Keratinocyte (primary cell): ENCODE data around the gene HESX1. TPM values are rescaled to one million over a fixed set of nuclear protein-coding genes. Genes with fewer than 3 reads are reported as not detected.

Source experiments
- DNase-seq: peaks from one replicate; pipeline ENCODE4 v3.0.0-alpha.2; 2011; ENCODE audit warnings: low read depth, missing footprints, low spot score
- FAIRE-seq: peaks from 2 replicates; lab custom pipeline; 2011; peaks lifted over from hg19 to GRCh38; lab: Jason Lieb, UNC
- H2AFZ ChIP-seq: 2 replicates; pipeline ENCODE4 v1.6.0; 2012; ENCODE audit warnings: low read length, control low read depth, inconsistent platforms; ENCODE audit not compliant: control insufficient read depth
- H3K27ac ChIP-seq: 2 replicates; pipeline ENCODE4 v1.5.1; 2011; ENCODE audit warnings: low read length; ENCODE audit not compliant: control insufficient read depth, insufficient read depth
- H3K27me3 ChIP-seq: 3 replicates; pipeline ENCODE4 v1.6.0; 2011; ENCODE audit warnings: low read length; ENCODE audit not compliant: control insufficient read depth, insufficient read depth; ENCODE audit errors: extremely low read depth
- H3K36me3 ChIP-seq, 2 experiments: 2 replicates in 1 of 2; 3 replicates in 1 of 2; pipeline ENCODE4 v1.5.1; 2011; ENCODE audit warnings: low read length in 2 of 2, mild to moderate bottlenecking in 1 of 2; ENCODE audit not compliant: control insufficient read depth in 2 of 2, insufficient read depth in 2 of 2; ENCODE audit errors: extremely low read depth in 1 of 2
- H3K4me1 ChIP-seq: 3 replicates; pipeline ENCODE4 v1.5.1; 2011; ENCODE audit warnings: low read length; ENCODE audit not compliant: control insufficient read depth, insufficient read depth; ENCODE audit errors: extremely low read depth
- H3K4me2 ChIP-seq: 3 replicates; pipeline ENCODE4 v1.6.0; 2011; ENCODE audit warnings: low read depth, low read length; ENCODE audit not compliant: control insufficient read depth, insufficient read depth; ENCODE audit errors: extremely low read depth
- H3K4me3 ChIP-seq, 3 experiments: fragments of 200-600 bp in 1 of 3; sonication (generic) in 1 of 3; 2 replicates in 2 of 3; 3 replicates in 1 of 3; pipeline ENCODE4 v1.5.1; 2011 to 2016; ENCODE audit warnings: low read length in 3 of 3, mild to moderate bottlenecking in 3 of 3, control low read depth in 2 of 3, inconsistent platforms in 1 of 3, low read depth in 1 of 3, mixed read lengths in 1 of 3, mixed run types in 1 of 3, moderate library complexity in 1 of 3; ENCODE audit not compliant: control insufficient read depth in 2 of 3, insufficient read depth in 2 of 3; ENCODE audit errors: extremely low read depth in 1 of 3
- H3K79me2 ChIP-seq: 2 replicates; pipeline ENCODE4 v1.6.0; 2012; ENCODE audit warnings: low read length; ENCODE audit not compliant: control insufficient read depth, insufficient read depth
- H3K9ac ChIP-seq: 3 replicates; pipeline ENCODE4 v1.6.0; 2011; ENCODE audit warnings: low read length; ENCODE audit not compliant: control insufficient read depth, insufficient read depth; ENCODE audit errors: extremely low read depth
- H3K9me1 ChIP-seq: 3 replicates; pipeline ENCODE4 v1.6.0; 2011; ENCODE audit warnings: low read length; ENCODE audit not compliant: control insufficient read depth, insufficient read depth; ENCODE audit errors: extremely low read depth
- H3K9me3 ChIP-seq: 2 replicates; pipeline ENCODE4 v1.5.1; 2012; ENCODE audit warnings: low read depth, low read length; ENCODE audit not compliant: control insufficient read depth
- H4K20me1 ChIP-seq: 3 replicates; pipeline ENCODE4 v1.6.0; 2011; ENCODE audit warnings: low read length; ENCODE audit not compliant: control insufficient read depth, insufficient read depth; ENCODE audit errors: extremely low read depth
- CTCF ChIP-seq, 3 experiments: IDR thresholded peaks in 1 of 3; conservative IDR thresholded peaks in 1 of 3; optimal IDR thresholded peaks in 1 of 3; 2 replicates in 2 of 3; 3 replicates in 1 of 3; pipeline versions ENCODE3 to v1.5.1; 2011; ENCODE audit warnings: low read length in 3 of 3, mild to moderate bottlenecking in 3 of 3, moderate library complexity in 2 of 3, control low read depth in 1 of 3, inconsistent platforms in 1 of 3; ENCODE audit not compliant: insufficient read depth in 2 of 3; ENCODE audit errors: extremely low read depth in 1 of 3
- dilution Hi-C: fragments of 300-500 bp; cut with MboI; formaldehyde crosslinking; loops from one replicate; pipeline ENCODE4 v1.7.0; 2020; ENCODE audit warnings: low sequenced_read_pairs; ENCODE audit not compliant: extremely low pct_ligation_motif_present
- polyA plus RNA-seq, 5 experiments: library from polyadenylated mRNA; depleted of rRNA in 3 of 5; stranded (reverse) in 3 of 5; stranded (forward) in 1 of 5; unstranded in 1 of 5; fragments of >200 nt; gene quantifications; 1 replicate in 1 of 5; 2 replicates in 3 of 5; 3 replicates in 1 of 5; pipeline versions ENCODE4 v1.2.1 to v1.2.3, GENCODE V29; 2011 to 2012; ENCODE audit warnings: missing spikeins in 2 of 5, low read depth in 1 of 5, low replicate concordance in 1 of 5

The HESX1 gene
- polyA plus RNA-seq, 1 donor (not counting 4 experiments of a cell fraction or from before 2014, with no cell fraction given): 0.29 TPM

- Histone ChIP-seq H3K27me3 (no peaks in the 10 kb centered on the region), H3K79me2 (peaks cover 7% of the 10 kb centered on the region), H3K9ac (no peak overlapping the region), H3K9me3 (no peaks in the 10 kb centered on the region), H3K27ac (no peak overlapping the region), H3K4me3 (no peak overlapping the region), H3K4me2 (peak overlapping the region; percentile 16), H3K36me3 (no peaks in the 10 kb centered on the region), H3K4me1 (peaks cover 25% of the 10 kb centered on the region), H3K9me1 (no peaks in the 10 kb centered on the region), H4K20me1 (no peaks in the 10 kb centered on the region), H2AFZ (no peak overlapping the region)
- FAIRE-seq (no peak), DNase-seq (no peak)
- TF ChIP-seq CTCF (optimal IDR thresholded peaks at IDR 0.05 in 1 of 3, IDR thresholded peaks at IDR 0.05 in 1 of 3, conservative IDR thresholded peaks at IDR 0.05 in 1 of 3; ENCODE audit: extremely low read depth in 1 of 3, insufficient read depth in 2 of 3, low read length in 3 of 3): no peak
- dilution Hi-C loops: no loop called here
Observed at GRCh38 chr3:57224856-57225255, 25.1 kb upstream of the HESX1 start.

GRCh38 chr3:57221883-57222282, 22.1 kb upstream of the HESX1 start:
- Histone ChIP-seq H3K36me3 (no peaks in the 10 kb centered on the region), H3K9me3 (no peaks in the 10 kb centered on the region), H2AFZ (no peak overlapping the region), H3K9ac (no peak overlapping the region), H3K4me1 (peaks cover 8% of the 10 kb centered on the region), H3K4me2 (no peak overlapping the region), H4K20me1 (no peaks in the 10 kb centered on the region), H3K27ac (no peak overlapping the region), H3K9me1 (no peaks in the 10 kb centered on the region), H3K4me3 (no peak overlapping the region), H3K79me2 (no peaks in the 10 kb centered on the region), H3K27me3 (no peaks in the 10 kb centered on the region)
- DNase-seq (no peak), FAIRE-seq (no peak)
- no peak for TF ChIP-seq CTCF (optimal IDR thresholded peaks at IDR 0.05 in 1 of 3, IDR thresholded peaks at IDR 0.05 in 1 of 3, conservative IDR thresholded peaks at IDR 0.05 in 1 of 3; ENCODE audit: extremely low read depth in 1 of 3, insufficient read depth in 2 of 3, low read length in 3 of 3)
- dilution Hi-C loops: no loop called here
